Measurements from ENCODE around the gene PTGS2. TPM values are rescaled to one million over a fixed set of nuclear protein-coding genes. Genes with fewer than 3 reads are reported as not detected.

Gene PTGS2
- total RNA-seq, 1 experiment from 2014 or later = 0.37 TPM

DNA sequence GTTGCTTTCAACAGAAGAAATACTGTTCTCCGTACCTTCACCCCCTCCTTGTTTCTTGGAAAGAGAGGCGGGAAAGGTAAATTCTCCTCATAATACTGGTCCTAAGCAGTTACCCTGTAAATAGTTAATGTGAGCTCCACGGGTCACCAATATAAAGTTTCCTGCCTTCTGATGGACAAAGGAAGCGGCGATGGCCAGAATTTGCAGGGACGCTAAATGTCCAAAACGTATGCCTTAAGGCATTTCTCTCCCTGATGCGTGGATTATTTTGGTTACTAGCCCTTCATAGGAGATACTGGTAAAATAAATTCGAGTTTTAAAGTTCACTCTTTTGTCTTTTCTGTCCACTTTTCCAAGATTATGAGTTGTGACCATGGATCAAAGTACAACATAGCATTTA is 898 bp upstream of the PTGS2 start:
- no peak overlapping the region for H3K18ac ChIP-seq (ENCODE audit: insufficient read length, low read depth, low read length)
- H3K79me2 ChIP-seq (ENCODE audit: insufficient read depth, low read length) = no peaks in the 10 kb centered on the region
- no peak overlapping the region for H3K56ac ChIP-seq (ENCODE audit: insufficient read length, low read depth, low read length)
- TF ChIP-seq, protein P1, sequence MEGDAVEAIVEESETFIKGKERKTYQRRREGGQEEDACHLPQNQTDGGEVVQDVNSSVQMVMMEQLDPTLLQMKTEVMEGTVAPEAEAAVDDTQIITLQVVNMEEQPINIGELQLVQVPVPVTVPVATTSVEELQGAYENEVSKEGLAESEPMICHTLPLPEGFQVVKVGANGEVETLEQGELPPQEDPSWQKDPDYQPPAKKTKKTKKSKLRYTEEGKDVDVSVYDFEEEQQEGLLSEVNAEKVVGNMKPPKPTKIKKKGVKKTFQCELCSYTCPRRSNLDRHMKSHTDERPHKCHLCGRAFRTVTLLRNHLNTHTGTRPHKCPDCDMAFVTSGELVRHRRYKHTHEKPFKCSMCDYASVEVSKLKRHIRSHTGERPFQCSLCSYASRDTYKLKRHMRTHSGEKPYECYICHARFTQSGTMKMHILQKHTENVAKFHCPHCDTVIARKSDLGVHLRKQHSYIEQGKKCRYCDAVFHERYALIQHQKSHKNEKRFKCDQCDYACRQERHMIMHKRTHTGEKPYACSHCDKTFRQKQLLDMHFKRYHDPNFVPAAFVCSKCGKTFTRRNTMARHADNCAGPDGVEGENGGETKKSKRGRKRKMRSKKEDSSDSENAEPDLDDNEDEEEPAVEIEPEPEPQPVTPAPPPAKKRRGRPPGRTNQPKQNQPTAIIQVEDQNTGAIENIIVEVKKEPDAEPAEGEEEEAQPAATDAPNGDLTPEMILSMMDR (conservative IDR thresholded peaks at IDR 0.05) = no peak
- no peaks in the 10 kb centered on the region for H3K9me3 Mint-ChIP-seq
- H3K27ac Mint-ChIP-seq = no peak overlapping the region
- WGBS (ENCODE audit: extremely low coverage, insufficient read length, low lambda C conversion rate) = no CpG with 5 or more reads among the region's 9 CpGs
- H3K4me2 ChIP-seq (ENCODE audit: insufficient read depth, insufficient read length, low read length) = peak overlapping the region; percentile 77
- no peaks in the 10 kb centered on the region for H4K20me1 ChIP-seq (ENCODE audit: control insufficient read depth, insufficient read depth, insufficient read length)
- H2BK12ac ChIP-seq (ENCODE audit: insufficient read length, low read depth, low read length) = no peak overlapping the region
- H3K27ac ChIP-seq (ENCODE audit: insufficient read length, low read depth, low read length) = no peak overlapping the region
- H2BK120ac ChIP-seq (ENCODE audit: low read depth, low read length, poor library complexity, severe bottlenecking) = no peak overlapping the region
- no peaks in the 10 kb centered on the region for H3K4me1 ChIP-seq (ENCODE audit: insufficient read depth, low read length)
- no peak overlapping the region for H2AK5ac ChIP-seq (ENCODE audit: insufficient read length, low read length)
- no peak overlapping the region for H4K5ac ChIP-seq (ENCODE audit: insufficient read length, low read depth, low read length)
- no peaks in the 10 kb centered on the region for H3K79me1 ChIP-seq (ENCODE audit: insufficient read depth, low read depth, low read length, poor library complexity, severe bottlenecking)
- H3K4me1 Mint-ChIP-seq = peaks cover 11% of the 10 kb centered on the region in 2 experiments; a peak in 3 of 4 replicates
- H2BK5ac ChIP-seq (ENCODE audit: insufficient read length, low read length) = no peak overlapping the region
- H2BK20ac ChIP-seq (ENCODE audit: low read depth, low read length, poor library complexity, severe bottlenecking) = no peak overlapping the region
- H3K4ac ChIP-seq (ENCODE audit: low read depth, low read length) = no peak overlapping the region
- DNase-seq = no peak
- H3K4me3 Mint-ChIP-seq = peak overlapping the region; percentile 88 to 94
- H3K14ac ChIP-seq (ENCODE audit: insufficient read depth, low read length) = no peak overlapping the region
- no peaks in the 10 kb centered on the region for H3K27me3 ChIP-seq (ENCODE audit: insufficient read depth, low read length)
- no peaks in the 10 kb centered on the region for H3K9me3 ChIP-seq (ENCODE audit: control insufficient read depth, low read depth, low read length)
- H3K9ac ChIP-seq (ENCODE audit: extremely low read depth, insufficient read length, low read length) = peak overlapping the region; percentile 15
- peaks cover 17% of the 10 kb centered on the region for H3K27me3 Mint-ChIP-seq (ENCODE audit: low read depth)
- H2AFZ ChIP-seq (ENCODE audit: low read length) = peak overlapping the region; percentile 57
- no peak overlapping the region for H4K8ac ChIP-seq (replicated peaks; ENCODE audit: insufficient read length, low read depth, low read length)
- no peaks in the 10 kb centered on the region for H3K36me3 Mint-ChIP-seq (ENCODE audit: insufficient read depth in 1 of 3, low read depth in 3 of 3)
- H4K91ac ChIP-seq (ENCODE audit: insufficient read length, low read depth, low read length) = no peak overlapping the region
- no peak overlapping the region for H3T11ph ChIP-seq (ENCODE audit: low read length)
- H3K23me2 ChIP-seq (ENCODE audit: insufficient read length, low read depth, low read length, poor library complexity, severe bottlenecking) = peaks cover 8% of the 10 kb centered on the region
- H3K23ac ChIP-seq (ENCODE audit: insufficient read length, low read depth, low read length) = no peak overlapping the region
- H2BK15ac ChIP-seq (ENCODE audit: low read depth, low read length) = no peak overlapping the region
